ENCODE results near the gene PLIN1. TPM values are rescaled to one million over a fixed set of nuclear protein-coding genes. Genes with fewer than 3 reads are reported as not detected.

Gene PLIN1
- total RNA-seq, 1 experiment from 2014 or later: 0.09 TPM

- no peak overlapping the region for H4K5ac ChIP-seq (ENCODE audit: insufficient read length, low read depth, low read length)
- H3K4me1 ChIP-seq (ENCODE audit: insufficient read depth, low read length): no peaks in the 10 kb centered on the region
- H3K4ac ChIP-seq (ENCODE audit: low read depth, low read length): no peak overlapping the region
- H3K14ac ChIP-seq (ENCODE audit: insufficient read depth, low read length): no peak overlapping the region
- H3T11ph ChIP-seq (ENCODE audit: low read length): no peak overlapping the region
- H3K23me2 ChIP-seq (ENCODE audit: insufficient read length, low read depth, low read length, poor library complexity, severe bottlenecking): peaks cover 4% of the 10 kb centered on the region
- no peak overlapping the region for H2BK12ac ChIP-seq (ENCODE audit: insufficient read length, low read depth, low read length)
- H4K20me1 ChIP-seq (ENCODE audit: control insufficient read depth, insufficient read depth, insufficient read length): no peaks in the 10 kb centered on the region
- H2AFZ ChIP-seq (ENCODE audit: low read length): no peak overlapping the region
- H2AK5ac ChIP-seq (ENCODE audit: insufficient read length, low read length): no peak overlapping the region
- Mint-ChIP-seq H3K9me3 (no peaks in the 10 kb centered on the region), H3K36me3 (ENCODE audit: insufficient read depth in 1 of 3, low read depth in 3 of 3) (no peaks in the 10 kb centered on the region), H3K27me3 (ENCODE audit: low read depth) (peaks cover 13% of the 10 kb centered on the region), H3K4me3 (no peak overlapping the region), H3K4me1 (peaks cover 1 to 2% of the 10 kb centered on the region in 2 experiments), H3K27ac (no peak overlapping the region)
- no peak overlapping the region for H3K23ac ChIP-seq (ENCODE audit: insufficient read length, low read depth, low read length)
- H2BK120ac ChIP-seq (ENCODE audit: low read depth, low read length, poor library complexity, severe bottlenecking): no peak overlapping the region
- H3K56ac ChIP-seq (ENCODE audit: insufficient read length, low read depth, low read length): no peak overlapping the region
- no peak overlapping the region for H2BK15ac ChIP-seq (ENCODE audit: low read depth, low read length)
- WGBS (ENCODE audit: extremely low coverage, insufficient read length, low lambda C conversion rate): no CpG with 5 or more reads among the region's 2 CpGs
- H2BK20ac ChIP-seq (ENCODE audit: low read depth, low read length, poor library complexity, severe bottlenecking): no peak overlapping the region
- no peaks in the 10 kb centered on the region for H3K79me2 ChIP-seq (ENCODE audit: insufficient read depth, low read length)
- no peak overlapping the region for H4K8ac ChIP-seq (replicated peaks; ENCODE audit: insufficient read length, low read depth, low read length)
- no peaks in the 10 kb centered on the region for H3K27me3 ChIP-seq (ENCODE audit: insufficient read depth, low read length)
- H3K27ac ChIP-seq (ENCODE audit: insufficient read length, low read depth, low read length): no peak overlapping the region
- H3K79me1 ChIP-seq (ENCODE audit: insufficient read depth, low read depth, low read length, poor library complexity, severe bottlenecking): no peaks in the 10 kb centered on the region
- no peak for DNase-seq
- H4K91ac ChIP-seq (ENCODE audit: insufficient read length, low read depth, low read length): no peak overlapping the region
- TF ChIP-seq, protein P1, sequence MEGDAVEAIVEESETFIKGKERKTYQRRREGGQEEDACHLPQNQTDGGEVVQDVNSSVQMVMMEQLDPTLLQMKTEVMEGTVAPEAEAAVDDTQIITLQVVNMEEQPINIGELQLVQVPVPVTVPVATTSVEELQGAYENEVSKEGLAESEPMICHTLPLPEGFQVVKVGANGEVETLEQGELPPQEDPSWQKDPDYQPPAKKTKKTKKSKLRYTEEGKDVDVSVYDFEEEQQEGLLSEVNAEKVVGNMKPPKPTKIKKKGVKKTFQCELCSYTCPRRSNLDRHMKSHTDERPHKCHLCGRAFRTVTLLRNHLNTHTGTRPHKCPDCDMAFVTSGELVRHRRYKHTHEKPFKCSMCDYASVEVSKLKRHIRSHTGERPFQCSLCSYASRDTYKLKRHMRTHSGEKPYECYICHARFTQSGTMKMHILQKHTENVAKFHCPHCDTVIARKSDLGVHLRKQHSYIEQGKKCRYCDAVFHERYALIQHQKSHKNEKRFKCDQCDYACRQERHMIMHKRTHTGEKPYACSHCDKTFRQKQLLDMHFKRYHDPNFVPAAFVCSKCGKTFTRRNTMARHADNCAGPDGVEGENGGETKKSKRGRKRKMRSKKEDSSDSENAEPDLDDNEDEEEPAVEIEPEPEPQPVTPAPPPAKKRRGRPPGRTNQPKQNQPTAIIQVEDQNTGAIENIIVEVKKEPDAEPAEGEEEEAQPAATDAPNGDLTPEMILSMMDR (conservative IDR thresholded peaks at IDR 0.05): no peak
- no peak overlapping the region for H3K18ac ChIP-seq (ENCODE audit: insufficient read length, low read depth, low read length)
- H3K4me2 ChIP-seq (ENCODE audit: insufficient read depth, insufficient read length, low read length): no peak overlapping the region
- no peak overlapping the region for H3K9ac ChIP-seq (ENCODE audit: extremely low read depth, insufficient read length, low read length)
- H3K9me3 ChIP-seq (ENCODE audit: control insufficient read depth, low read depth, low read length): no peaks in the 10 kb centered on the region
- H2BK5ac ChIP-seq (ENCODE audit: insufficient read length, low read length): no peak overlapping the region
Measured at GRCh38 chr15:89685995-89686394, 6.8 kb upstream of the PLIN1 start.
